Measurements from ENCODE around the gene GIGYF2. TPM values are rescaled to one million over a fixed set of nuclear protein-coding genes. Genes with fewer than 3 reads are reported as not detected.

GIGYF2 gene
- total RNA-seq, 1 experiment from 2014 or later: 60.6 TPM

- Histone ChIP-seq H3K9me3 (ENCODE audit: control insufficient read depth in 1 of 2, insufficient read depth in 1 of 2, low read depth in 1 of 2, low read length in 2 of 2) (no peaks in the 10 kb centered on the region), H4K20me1 (ENCODE audit: insufficient read depth) (no peaks in the 10 kb centered on the region; the same call in 1 of the 2 replicates), H3K4me2 (ENCODE audit: low read length) (no peak overlapping the region), H3K79me2 (ENCODE audit: insufficient read depth, low read length) (no peaks in the 10 kb centered on the region), H3K9me2 (ENCODE audit: insufficient read depth) (no peaks in the 10 kb centered on the region), H3K4me3 (replicated peaks in 1 of 2; ENCODE audit: low read depth in 1 of 2, low read length in 2 of 2) (no peak overlapping the region), H3K27me3 (ENCODE audit: insufficient read depth, low read length) (no peaks in the 10 kb centered on the region), H3K36me3 (ENCODE audit: control insufficient read depth in 1 of 2, insufficient read depth in 2 of 2, low read length in 2 of 2) (0 out of 4 replicates have a peak, but pooled peaks cover 0 to 5% of the 10 kb centered on the region in 2 experiments), H2AFZ (ENCODE audit: low read depth, low read length, poor library complexity, severe bottlenecking) (no peak overlapping the region), H3K9ac (ENCODE audit: low read length) (no peak overlapping the region), H3K4me1 (ENCODE audit: control insufficient read depth in 1 of 2, insufficient read depth in 2 of 2, low read length in 2 of 2) (no peaks in the 10 kb centered on the region), H3K27ac (ENCODE audit: low read depth, low read length) (no peak overlapping the region)
- DNase-seq (ENCODE audit: low read depth, low spot score): no peak
- RAD21 ChIA-PET (ENCODE audit: low non-redundant PET in 1 of 2, low total read pairs in 2 of 2, uncharacterized antibody in 2 of 2, unreplicated experiment in 2 of 2): no interaction called here
- POLR2A ChIA-PET: no interaction called here
- BruUV-seq (replicated peaks): no TSS peak
- CTCF ChIA-PET: no interaction called here
- no peak for ATAC-seq
- intact Hi-C loops (cut with micrococcal nuclease): no loop called here
- TF ChIP-seq ZFX (IDR thresholded peaks at IDR 0.05) (0 out of 2 replicates have a peak, but pooled peaks have one; percentile 5), JUND (IDR thresholded peaks at IDR 0.05) (no peak)
These were observed 175.0 kb downstream of the GIGYF2 start for GRCh38 chr2:232871835-232872736.

- H2AFZ ChIP-seq (ENCODE audit: low read depth, low read length, poor library complexity, severe bottlenecking): no peak overlapping the region
- H3K4me1 ChIP-seq (ENCODE audit: control insufficient read depth in 1 of 2, insufficient read depth in 2 of 2, low read length in 2 of 2): no peaks in the 10 kb centered on the region
- no peak overlapping the region for H3K9ac ChIP-seq (ENCODE audit: low read length)
- no peak overlapping the region for H3K27ac ChIP-seq (ENCODE audit: low read depth, low read length)
- H3K27me3 ChIP-seq (ENCODE audit: insufficient read depth, low read length): no peaks in the 10 kb centered on the region
- DNase-seq (ENCODE audit: low read depth, low spot score): no peak
- no peak overlapping the region for H3K4me2 ChIP-seq (ENCODE audit: low read length)
- RAD21 ChIA-PET (ENCODE audit: low non-redundant PET in 1 of 2, low total read pairs in 2 of 2, uncharacterized antibody in 2 of 2, unreplicated experiment in 2 of 2): no interaction called here
- H3K79me2 ChIP-seq (ENCODE audit: insufficient read depth, low read length): no peaks in the 10 kb centered on the region
- H4K20me1 ChIP-seq (ENCODE audit: insufficient read depth): no peaks in the 10 kb centered on the region
- CTCF ChIA-PET: no interaction called here
- H3K4me3 ChIP-seq (replicated peaks in 1 of 2; ENCODE audit: low read depth in 1 of 2, low read length in 2 of 2): no peak overlapping the region
- no TSS peak for BruUV-seq (replicated peaks)
- TF ChIP-seq EZH2 (IDR thresholded peaks at IDR 0.05) (no peak), RAD21 (IDR thresholded peaks at IDR 0.05; ENCODE audit: low read depth) (no peak), YY1 (IDR thresholded peaks at IDR 0.05; ENCODE audit: extremely low read depth, insufficient replicate concordance, low read depth, low read length) (no peak), TCF7L2 (IDR thresholded peaks at IDR 0.05; ENCODE audit: borderline replicate concordance, extremely low read depth, insufficient read depth, insufficient read length) (no peak), CTCF (IDR thresholded peaks at IDR 0.05 in 2 of 3, conservative IDR thresholded peaks at IDR 0.05 in 1 of 3; ENCODE audit: borderline replicate concordance in 1 of 3, insufficient read depth in 1 of 3, low read depth in 2 of 3, low read length in 2 of 3) (no peak), POLR2A (IDR thresholded peaks at IDR 0.05; ENCODE audit: borderline replicate concordance, extremely low read depth, insufficient read depth, insufficient read length) (no peak), JUND (IDR thresholded peaks at IDR 0.05) (no peak), SIN3A (IDR thresholded peaks at IDR 0.05; ENCODE audit: low read depth) (no peak), REST (IDR thresholded peaks at IDR 0.05; ENCODE audit: low read depth) (no peak)
- 0 out of 4 replicates have a peak, but pooled peaks cover 0 to 8% of the 10 kb centered on the region in 2 experiments for H3K36me3 ChIP-seq (ENCODE audit: control insufficient read depth in 1 of 2, insufficient read depth in 2 of 2, low read length in 2 of 2)
- ATAC-seq: no peak
- no peaks in the 10 kb centered on the region for H3K9me2 ChIP-seq (ENCODE audit: insufficient read depth)
- no peaks in the 10 kb centered on the region for H3K9me3 ChIP-seq (ENCODE audit: control insufficient read depth in 1 of 2, insufficient read depth in 1 of 2, low read depth in 1 of 2, low read length in 2 of 2)
- intact Hi-C loops (cut with micrococcal nuclease): no loop called here
- POLR2A ChIA-PET: no interaction called here
These were observed 175.7 kb downstream of the GIGYF2 start for GRCh38 chr2:232872826-232873225.

Measured in HCT116 (cell line).